Measurements from ENCODE around the gene EPHB3.

The EPHB3 gene

GRCh38 chr3:184543843-184544512 is 17.6 kb upstream of the EPHB3 start:
- peak; percentile 70 for DNase-seq (ENCODE audit: low spot score)

GRCh38 chr3:184544513-184544861 is 17.1 kb upstream of the EPHB3 start:
- no peak for DNase-seq (ENCODE audit: low spot score)

GRCh38 chr3:184545769-184546168 is 15.8 kb upstream of the EPHB3 start:
- no peak for DNase-seq (ENCODE audit: low spot score)

GRCh38 chr3:184546252-184546651 is 15.3 kb upstream of the EPHB3 start:
- no peak for DNase-seq (ENCODE audit: low spot score)

- DNase-seq (ENCODE audit: low spot score) = no peak
These were observed 11.6 kb upstream of the EPHB3 start for GRCh38 chr3:184549796-184550577.

- DNase-seq (ENCODE audit: low spot score) = no peak
These were observed 10.5 kb upstream of the EPHB3 start for GRCh38 chr3:184551103-184551502.

GRCh38 chr3:184551614-184552256 is 9.8 kb upstream of the EPHB3 start:
- no peak for DNase-seq (ENCODE audit: low spot score)

GRCh38 chr3:184552296-184552695 is 9.3 kb upstream of the EPHB3 start:
- DNase-seq (ENCODE audit: low spot score) = no peak

- no peak for DNase-seq (ENCODE audit: low spot score)
These were observed 8.7 kb upstream of the EPHB3 start for GRCh38 chr3:184552863-184553262.

GRCh38 chr3:184553385-184553784 is 8.2 kb upstream of the EPHB3 start:
- no peak for DNase-seq (ENCODE audit: low spot score)

GRCh38 chr3:184554461-184554860 is 7.1 kb upstream of the EPHB3 start:
- no peak for DNase-seq (ENCODE audit: low spot score)

GRCh38 chr3:184556582-184557347 is 4.8 kb upstream of the EPHB3 start:
- no peak for DNase-seq (ENCODE audit: low spot score)

GRCh38 chr3:184557348-184557950 is 4.1 kb upstream of the EPHB3 start:
- DNase-seq (ENCODE audit: low spot score) = no peak

GRCh38 chr3:184558726-184559125 is 2.9 kb upstream of the EPHB3 start:
- DNase-seq (ENCODE audit: low spot score) = no peak

GRCh38 chr3:184559336-184559735 is 2.2 kb upstream of the EPHB3 start:
- no peak for DNase-seq (ENCODE audit: low spot score)

- no peak for DNase-seq (ENCODE audit: low spot score)
These were observed 1.1 kb upstream of the EPHB3 start for GRCh38 chr3:184560531-184560930.

GRCh38 chr3:184561913-184562877 is 610 bp downstream of the EPHB3 start:
- no peak for DNase-seq (ENCODE audit: low spot score)

- DNase-seq (ENCODE audit: low spot score) = no peak
These were observed 1.4 kb downstream of the EPHB3 start for GRCh38 chr3:184562878-184563560.

- DNase-seq (ENCODE audit: low spot score) = no peak
These were observed 2.0 kb downstream of the EPHB3 start for GRCh38 chr3:184563561-184563925.

- DNase-seq (ENCODE audit: low spot score) = no peak
These were observed 2.5 kb downstream of the EPHB3 start for GRCh38 chr3:184563941-184564684.

All from kidney capillary endothelial cell (primary cell).